ENCODE results near the gene TACC3.

The TACC3 gene

DNA sequence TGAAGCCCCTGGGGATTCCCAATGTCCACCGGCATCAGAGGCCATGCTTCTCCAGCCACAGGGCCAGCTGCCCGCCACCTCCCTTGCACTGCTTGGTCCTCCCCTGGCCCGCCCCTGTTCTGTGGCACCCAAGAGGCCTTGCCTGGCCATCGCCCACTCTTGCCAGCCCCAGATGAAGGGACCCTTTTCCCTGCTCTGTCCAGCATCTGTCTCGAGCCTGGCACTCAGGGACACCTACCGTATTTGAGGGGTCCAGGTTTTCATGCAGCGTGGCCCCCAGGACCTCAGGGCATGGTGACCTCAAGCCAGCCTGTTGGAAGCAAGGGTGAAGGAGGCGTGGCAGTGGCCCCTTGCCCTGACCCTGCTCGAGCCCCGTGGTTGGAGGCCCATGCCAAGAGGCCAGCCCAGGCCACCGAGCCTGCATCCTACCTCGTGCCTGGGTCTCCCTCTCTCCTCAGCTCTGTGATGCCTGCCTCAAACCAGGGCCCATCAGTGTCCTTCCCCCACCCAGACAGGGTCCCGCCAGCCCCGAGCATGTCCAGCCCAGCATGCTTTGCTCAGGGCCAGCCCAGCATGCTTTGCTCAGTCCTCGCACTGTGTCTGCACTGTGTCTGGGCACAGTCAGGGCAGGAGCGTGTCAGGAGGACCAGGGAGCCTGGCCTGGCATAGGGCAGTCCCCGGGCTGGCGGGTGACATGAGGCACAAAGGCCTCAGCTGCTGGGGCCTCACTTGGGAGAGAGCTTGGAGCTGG is 57.5 kb downstream of the TACC3 start:
- DNase-seq = no peak

GRCh38 chr4:1779588-1780382 is 58.5 kb downstream of the TACC3 start:
- DNase-seq = no peak

DNA sequence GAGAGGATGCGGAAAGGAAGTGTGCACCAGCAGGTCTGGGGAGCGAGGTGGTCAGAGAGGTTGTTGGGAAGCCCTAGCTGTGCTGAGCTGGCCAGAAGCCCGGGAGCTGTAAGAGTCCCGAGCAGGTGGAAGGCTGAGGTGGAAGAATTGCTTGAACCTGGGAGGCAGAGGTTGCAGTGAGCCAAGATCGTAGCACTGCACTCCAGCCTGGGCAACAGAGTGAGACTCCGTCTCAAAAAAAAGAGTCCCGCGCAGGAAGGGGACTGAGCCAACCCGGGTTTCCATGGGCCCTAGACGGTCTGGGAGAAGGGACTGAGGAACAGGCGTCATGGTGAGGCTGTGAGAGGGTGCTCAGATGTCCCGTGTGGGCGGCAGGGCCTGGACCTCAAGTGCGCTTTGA is 59.1 kb downstream of the TACC3 start:
- no peak for DNase-seq

GRCh38 chr4:1783015-1783414 is 61.7 kb downstream of the TACC3 start:
- DNase-seq = no peak

DNA sequence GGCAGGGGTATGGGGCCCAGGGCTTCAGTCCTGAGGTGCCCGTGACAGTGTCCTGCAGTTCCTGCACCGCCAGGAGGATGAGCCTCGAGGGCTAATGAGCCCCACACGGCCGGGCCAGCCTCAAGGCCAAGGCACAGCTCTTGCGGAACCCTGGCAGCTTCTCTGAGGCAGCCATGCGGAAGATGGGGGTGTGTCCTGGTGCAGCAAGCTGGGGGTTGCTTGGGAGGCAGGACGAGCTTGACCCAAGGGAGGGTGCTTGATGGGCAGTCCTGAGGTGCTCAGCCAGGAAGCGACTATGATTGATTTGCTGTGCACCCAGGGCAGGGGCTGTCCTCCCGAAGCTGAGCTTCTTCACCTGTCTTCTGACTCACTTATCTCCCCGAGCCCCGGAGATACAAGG is 62.6 kb downstream of the TACC3 start:
- no peak for DNase-seq

DNA sequence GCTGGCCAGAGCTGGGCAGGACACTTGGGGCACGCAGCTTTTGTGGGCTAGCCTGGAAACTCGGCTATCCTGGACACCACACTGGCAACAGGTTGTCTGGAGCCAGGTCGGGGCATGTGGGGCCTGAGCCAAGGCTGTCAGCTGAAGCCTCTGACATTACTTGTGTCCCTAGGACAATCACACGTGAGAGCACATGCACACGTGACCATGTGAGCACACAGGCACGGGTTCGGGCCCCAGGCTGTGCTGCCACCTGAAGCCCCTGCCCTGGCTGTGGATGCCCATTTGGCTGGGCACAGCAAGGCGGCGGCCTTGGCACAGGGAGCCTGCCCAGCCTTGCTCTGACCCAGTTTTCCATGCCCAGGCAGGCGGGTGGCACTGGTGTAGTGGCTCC is 63.1 kb downstream of the TACC3 start:
- no peak for DNase-seq

- DNase-seq = no peak
Measured at GRCh38 chr4:1784789-1785591, 63.7 kb downstream of the TACC3 start.

- DNase-seq = no peak
Measured at GRCh38 chr4:1785592-1785991, 64.3 kb downstream of the TACC3 start.

- DNase-seq = no peak
Measured at GRCh38 chr4:1786544-1787362, 65.4 kb downstream of the TACC3 start.

DNA sequence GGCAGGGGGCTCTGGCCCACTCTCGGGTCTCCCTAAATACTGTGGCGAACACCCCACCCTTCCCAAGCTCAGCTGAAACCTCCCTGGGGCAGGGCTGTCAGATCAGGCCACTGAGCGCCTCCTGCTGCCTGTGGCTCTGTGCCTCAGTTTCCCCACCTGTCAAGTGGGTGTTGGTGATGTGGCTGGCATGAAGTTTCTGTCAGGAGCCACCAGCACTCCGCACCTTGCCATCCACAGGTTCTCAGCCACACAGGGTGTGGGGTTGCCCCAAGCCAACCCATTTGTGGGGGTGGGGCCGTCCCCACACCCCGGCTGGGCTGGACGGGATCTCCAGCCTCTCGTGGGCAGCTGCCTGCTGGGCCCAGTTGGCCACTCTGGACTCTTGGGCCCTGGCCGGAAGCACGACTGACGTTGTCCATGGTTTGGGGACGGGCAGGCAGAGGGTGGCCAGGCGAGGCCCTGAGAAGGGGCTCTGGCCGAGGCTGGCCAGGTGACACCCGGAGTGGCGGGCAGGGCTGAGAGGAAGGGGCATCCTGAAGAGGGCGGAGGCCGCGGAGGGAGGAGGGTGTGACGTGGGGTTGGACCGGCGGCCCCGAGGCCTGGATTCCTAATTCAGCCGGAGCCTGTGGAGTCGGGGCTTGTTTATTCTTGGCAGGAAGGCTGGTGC is 66.2 kb downstream of the TACC3 start:
- no peak for DNase-seq

DNA sequence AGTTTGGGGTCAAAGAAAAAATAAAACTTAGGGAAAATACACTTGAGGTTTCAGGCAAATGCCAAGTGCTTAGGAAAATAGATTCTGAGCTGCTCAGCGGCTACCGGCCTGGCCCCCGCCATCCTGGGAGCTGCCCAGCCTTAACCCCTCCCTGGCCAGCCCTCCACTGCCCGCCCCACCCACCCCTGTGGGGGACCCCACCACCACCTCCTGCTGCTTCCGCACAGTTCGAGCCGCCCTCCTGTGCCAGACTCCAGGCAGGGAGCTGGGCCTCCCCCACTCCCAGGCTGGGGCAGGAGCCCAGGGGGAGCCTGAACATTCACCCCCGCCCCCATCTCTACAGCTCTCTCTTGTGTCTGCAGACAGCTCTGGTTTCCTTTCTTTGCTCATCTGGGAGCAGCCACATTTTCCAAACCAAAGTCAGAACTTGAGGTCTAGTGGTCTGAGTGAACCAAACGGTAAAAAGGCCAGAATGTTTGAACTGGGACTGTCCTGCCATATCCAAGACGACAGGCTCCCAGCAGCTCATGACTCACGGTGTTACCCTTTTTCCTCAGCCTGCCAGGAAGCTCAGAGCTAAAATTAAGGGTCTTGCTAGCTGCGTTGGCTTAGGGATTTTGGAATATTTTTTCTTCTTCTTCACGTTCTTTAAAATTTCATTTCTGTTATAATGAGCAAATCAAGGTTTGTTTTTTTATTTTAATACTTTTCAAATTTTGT is 67.1 kb downstream of the TACC3 start:
- no peak for DNase-seq

DNA sequence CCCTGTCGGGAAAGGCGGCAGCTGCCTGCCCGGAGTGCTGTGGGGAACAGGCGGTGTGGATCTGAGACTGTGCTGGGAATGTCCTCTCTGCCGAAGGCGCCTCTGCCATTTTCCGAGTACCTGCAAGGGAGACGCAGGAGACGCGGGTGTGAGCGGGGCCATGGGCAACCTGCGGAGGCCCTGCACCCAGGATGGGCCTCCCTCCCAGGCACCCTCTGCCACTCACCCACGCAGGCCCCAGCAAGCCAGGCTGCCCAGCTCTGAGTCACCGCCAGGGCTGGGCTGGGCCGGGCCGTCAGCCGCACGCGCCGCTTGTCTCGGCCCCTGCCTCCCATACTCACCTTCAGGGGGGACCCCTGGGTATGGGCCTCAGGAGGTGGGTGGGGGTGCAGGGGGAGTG is 68.2 kb downstream of the TACC3 start:
- no peak for DNase-seq

GRCh38 chr4:1790005-1790404 is 68.7 kb downstream of the TACC3 start:
- DNase-seq = no peak

DNA sequence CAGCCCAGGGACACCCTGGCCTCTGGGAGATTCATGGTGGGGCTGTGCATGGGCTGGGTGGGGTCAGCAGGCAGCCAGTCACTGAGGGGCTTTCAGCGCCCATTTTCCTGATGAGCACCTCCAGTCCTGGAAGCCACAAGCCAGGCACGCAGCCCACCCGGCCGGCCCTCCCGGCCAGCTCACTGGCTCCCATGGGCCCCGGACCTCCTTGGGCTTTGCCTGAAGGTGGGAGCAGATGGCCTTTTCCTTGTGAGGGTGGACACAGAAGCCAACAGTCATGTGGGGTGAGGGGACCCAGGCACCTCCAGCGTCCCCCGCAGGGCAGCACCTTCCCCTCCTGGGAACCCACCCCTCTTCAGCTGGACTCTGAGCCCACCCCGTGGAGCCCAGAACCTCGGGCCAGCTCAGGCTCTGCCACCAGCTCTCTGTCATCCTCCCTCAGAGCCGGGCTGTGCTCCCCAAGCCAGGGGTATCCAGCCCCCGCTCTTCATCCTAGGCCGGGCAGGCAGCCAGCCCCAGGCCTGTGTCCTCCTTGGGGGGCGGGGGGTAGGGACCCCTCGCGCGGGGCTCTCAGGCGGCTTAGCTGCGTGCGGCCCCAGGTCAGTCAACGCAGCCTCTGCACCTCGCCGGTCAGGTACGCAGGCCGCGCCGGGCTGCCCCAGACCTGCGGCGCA is 71.0 kb downstream of the TACC3 start:
- DNase-seq = no peak

GRCh38 chr4:1792832-1793495 is 71.6 kb downstream of the TACC3 start, which contains the start of gene FGFR3:
FGFR3 (plus strand) TSS chr4:1793293; CDS start chr4:1793935, 642 bp downstream.
- no peak for DNase-seq

DNA sequence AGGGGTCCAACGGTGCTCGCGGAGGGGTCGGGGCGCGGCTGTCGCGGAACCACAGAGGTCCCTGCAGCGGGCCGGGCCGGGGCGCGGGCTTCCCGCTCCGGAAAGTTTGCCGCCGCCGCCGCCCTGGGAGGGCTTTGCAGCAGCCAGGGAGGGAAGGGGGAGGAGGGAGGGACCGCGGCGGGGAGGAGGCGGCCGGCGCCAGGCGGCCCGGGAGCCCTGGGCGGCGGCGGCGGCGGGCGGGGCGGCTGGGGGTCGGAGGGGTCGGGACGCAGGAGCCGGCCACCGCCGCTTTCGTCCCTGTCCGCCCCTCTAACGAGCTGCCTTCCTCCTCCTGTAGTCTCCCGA is 72.1 kb downstream of the TACC3 start:
- no peak for DNase-seq

DNA sequence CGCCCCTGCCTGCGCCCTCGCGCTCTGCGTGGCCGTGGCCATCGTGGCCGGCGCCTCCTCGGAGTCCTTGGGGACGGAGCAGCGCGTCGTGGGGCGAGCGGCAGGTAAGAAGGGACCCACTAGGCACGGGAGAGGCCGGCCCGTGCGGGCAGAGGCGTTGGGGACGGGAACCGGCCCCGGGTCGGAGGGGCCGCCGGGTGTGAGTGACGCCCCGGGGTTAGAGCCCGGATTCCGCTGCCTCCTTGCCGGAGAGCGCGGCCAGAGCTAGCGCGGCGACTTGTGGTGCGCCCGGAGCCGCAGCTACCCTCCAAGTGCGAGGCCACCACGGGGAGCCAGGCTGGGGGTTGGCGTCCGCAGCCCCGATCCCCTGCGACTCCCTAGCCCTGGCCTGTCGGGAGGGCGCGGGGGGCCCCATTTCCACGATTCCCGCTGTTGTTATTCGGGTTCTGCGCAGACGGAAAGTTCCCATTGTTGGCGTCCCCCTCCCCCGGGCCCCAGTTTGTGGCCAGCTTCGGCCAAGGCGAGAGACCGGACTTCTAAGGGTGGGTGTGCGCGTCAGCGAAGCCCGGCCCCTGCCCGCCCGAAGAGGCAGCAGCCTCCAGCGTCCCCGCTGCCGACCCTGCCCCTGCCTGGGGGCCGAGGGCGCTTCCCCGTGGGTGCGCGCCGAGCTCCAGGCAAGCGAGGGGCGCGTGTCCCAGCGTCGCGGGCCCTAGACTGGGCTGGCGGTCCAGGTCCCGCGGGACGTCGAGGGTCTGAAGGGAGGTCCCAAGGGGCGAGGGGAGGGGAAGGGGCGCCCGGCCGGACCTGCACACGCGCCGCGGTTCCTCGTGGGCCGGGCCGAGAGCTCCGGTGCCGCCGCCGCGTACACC is 72.9 kb downstream of the TACC3 start:
- no peak for DNase-seq

All from COR-L47 (cell line).